Measurements from ENCODE around the gene PLEKHG3.

Gene PLEKHG3

DNA sequence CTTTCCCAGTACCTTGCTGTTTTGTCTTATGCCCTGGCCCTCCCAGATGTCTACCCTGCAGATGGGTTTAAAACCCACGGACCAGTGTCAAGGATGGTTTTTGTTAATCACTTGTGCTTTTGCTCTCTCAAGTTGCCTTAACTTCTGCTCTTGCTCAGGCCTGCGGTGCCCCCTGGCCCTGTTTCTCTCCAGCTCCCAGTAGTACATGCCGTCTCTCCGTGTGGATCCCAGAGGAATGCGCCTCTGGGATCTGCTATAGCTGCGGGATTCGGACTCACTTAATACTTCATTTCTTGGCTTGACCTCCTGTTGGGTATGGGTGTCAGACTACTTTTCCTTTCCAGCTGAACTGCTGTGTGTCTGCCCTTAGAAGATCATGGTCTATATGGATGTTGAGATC is 14.5 kb downstream of the PLEKHG3 start:
- peaks cover 88% of the 10 kb centered on the region for H3K4me1 Mint-ChIP-seq

DNA sequence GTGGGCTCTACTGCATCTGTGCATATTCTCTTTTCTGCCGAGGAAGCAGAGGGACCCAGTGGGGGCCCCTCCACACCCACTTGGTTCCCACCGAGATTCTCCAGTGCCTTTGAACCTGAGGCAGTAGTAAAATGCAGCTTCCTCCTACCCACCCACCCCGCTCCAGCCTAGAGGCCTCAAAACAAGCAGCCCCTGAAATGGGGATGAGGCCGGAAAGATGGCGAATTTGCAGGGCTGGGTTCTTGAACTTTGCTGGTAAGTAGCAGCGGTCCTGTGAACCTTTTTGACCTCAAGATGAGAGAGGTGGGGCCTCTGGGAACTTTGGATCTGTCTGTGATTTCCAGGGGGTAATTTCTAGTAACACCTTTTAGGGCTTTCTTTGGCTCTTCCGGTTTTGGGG is 15.4 kb downstream of the PLEKHG3 start:
- Mint-ChIP-seq H3K4me1 (peaks cover 96% of the 10 kb centered on the region), H3K9me3 (peaks cover 5% of the 10 kb centered on the region), H3K27ac (peak overlapping the region; percentile 84), H3K36me3 (ENCODE audit: low read depth) (peaks cover 33% of the 10 kb centered on the region), H3K4me3 (no peak overlapping the region), H3K27me3 (ENCODE audit: low read depth, poor library complexity) (peaks cover 13% of the 10 kb centered on the region)
- TF ChIP-seq, protein P1, sequence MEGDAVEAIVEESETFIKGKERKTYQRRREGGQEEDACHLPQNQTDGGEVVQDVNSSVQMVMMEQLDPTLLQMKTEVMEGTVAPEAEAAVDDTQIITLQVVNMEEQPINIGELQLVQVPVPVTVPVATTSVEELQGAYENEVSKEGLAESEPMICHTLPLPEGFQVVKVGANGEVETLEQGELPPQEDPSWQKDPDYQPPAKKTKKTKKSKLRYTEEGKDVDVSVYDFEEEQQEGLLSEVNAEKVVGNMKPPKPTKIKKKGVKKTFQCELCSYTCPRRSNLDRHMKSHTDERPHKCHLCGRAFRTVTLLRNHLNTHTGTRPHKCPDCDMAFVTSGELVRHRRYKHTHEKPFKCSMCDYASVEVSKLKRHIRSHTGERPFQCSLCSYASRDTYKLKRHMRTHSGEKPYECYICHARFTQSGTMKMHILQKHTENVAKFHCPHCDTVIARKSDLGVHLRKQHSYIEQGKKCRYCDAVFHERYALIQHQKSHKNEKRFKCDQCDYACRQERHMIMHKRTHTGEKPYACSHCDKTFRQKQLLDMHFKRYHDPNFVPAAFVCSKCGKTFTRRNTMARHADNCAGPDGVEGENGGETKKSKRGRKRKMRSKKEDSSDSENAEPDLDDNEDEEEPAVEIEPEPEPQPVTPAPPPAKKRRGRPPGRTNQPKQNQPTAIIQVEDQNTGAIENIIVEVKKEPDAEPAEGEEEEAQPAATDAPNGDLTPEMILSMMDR (IDR thresholded peaks at IDR 0.05) = no peak
- no peak for DNase-seq

More for the DNA sequence above, 14.5 kb downstream of the PLEKHG3 start:
- no peak for DNase-seq
- H3K36me3 Mint-ChIP-seq (ENCODE audit: low read depth) = peaks cover 42% of the 10 kb centered on the region
- H3K27me3 Mint-ChIP-seq (ENCODE audit: low read depth, poor library complexity) = peaks cover 13% of the 10 kb centered on the region
- H3K4me3 Mint-ChIP-seq = peak overlapping the region; percentile 5
- TF ChIP-seq, protein P1 (IDR thresholded peaks at IDR 0.05) = no peak
- peaks cover 14% of the 10 kb centered on the region for H3K9me3 Mint-ChIP-seq
- H3K27ac Mint-ChIP-seq = peak overlapping the region; percentile 90

DNA sequence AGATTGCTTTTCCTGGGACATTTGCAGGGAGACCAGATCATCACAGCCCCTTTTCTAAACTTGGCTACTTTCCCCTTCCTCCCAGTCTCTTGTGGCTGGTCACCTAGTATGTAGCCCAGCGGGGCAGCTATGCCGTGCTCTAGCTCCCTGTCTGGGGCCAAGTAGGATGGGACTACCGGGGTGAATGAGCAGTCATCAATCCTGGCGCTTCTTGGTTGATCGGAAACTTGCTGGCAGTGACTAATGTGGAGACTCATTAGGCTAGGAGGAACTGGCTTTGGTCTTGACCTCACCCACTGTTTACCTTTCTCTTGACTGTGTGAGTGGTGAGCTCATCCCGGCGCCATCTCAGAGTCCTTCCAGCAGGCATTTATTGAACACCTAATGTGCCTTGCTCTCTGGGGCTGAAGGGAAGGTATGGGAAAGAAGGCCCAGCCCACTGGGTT is 15.9 kb downstream of the PLEKHG3 start:
- TF ChIP-seq, protein P1 (IDR thresholded peaks at IDR 0.05) = no peak
- DNase-seq = no peak
- peak overlapping the region; percentile 84 for H3K27ac Mint-ChIP-seq
- no peaks in the 10 kb centered on the region for H3K9me3 Mint-ChIP-seq
- H3K4me1 Mint-ChIP-seq = peaks cover 96% of the 10 kb centered on the region
- peaks cover 28% of the 10 kb centered on the region for H3K36me3 Mint-ChIP-seq (ENCODE audit: low read depth)
- H3K27me3 Mint-ChIP-seq (ENCODE audit: low read depth, poor library complexity) = peaks cover 14% of the 10 kb centered on the region
- H3K4me3 Mint-ChIP-seq = no peak overlapping the region

DNA sequence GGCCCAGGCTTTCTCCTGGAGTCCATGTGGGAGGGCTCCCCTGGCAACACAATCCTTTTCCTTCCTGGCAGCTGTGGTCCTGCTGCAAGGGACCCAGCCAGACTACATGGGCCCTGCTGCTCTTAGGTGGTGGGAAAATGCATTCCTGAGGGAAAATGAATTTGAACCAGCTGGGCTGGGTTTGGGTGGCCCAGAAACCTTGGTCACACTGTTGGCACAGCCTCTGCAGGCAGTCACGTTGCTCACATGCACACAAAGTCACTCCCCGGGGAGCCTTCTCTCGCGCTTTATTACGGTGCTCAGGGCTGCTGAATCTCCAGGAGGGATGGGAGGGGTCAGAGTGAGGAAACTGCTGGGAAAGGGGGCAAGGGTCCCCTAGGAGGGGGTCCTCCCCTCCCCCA is 17.2 kb downstream of the PLEKHG3 start:
- Mint-ChIP-seq H3K4me1 (peaks cover 96% of the 10 kb centered on the region), H3K27ac (no peak overlapping the region), H3K36me3 (ENCODE audit: low read depth) (peaks cover 24% of the 10 kb centered on the region), H3K4me3 (no peak overlapping the region), H3K27me3 (ENCODE audit: low read depth, poor library complexity) (peaks cover 17% of the 10 kb centered on the region), H3K9me3 (no peaks in the 10 kb centered on the region)
- TF ChIP-seq, protein P1 (IDR thresholded peaks at IDR 0.05) = no peak
- DNase-seq = no peak

DNA sequence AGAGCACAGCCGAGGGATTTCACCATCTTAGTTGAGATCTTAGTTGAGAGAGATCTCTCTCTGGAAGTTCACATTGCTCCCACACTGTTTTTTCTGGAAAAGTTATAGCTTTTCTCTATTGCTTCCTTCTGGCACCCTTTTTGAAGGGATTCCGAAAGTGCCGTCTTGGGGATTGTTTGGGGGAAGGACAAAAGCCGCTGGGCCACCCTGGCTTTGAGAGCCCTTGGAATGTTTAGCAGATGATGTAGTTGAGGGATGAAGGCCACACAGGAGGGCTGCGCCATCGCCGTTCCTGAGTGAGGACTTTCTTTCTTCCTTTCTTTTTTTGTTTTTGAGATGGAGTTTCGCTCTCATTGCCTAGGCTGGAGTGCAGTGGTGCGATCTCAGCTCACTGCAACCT is 17.7 kb downstream of the PLEKHG3 start:
- H3K27ac Mint-ChIP-seq = peak overlapping the region; percentile 77
- peaks cover 14% of the 10 kb centered on the region for H3K27me3 Mint-ChIP-seq (ENCODE audit: low read depth, poor library complexity)
- H3K9me3 Mint-ChIP-seq = no peaks in the 10 kb centered on the region
- DNase-seq = no peak
- TF ChIP-seq, protein P1 (IDR thresholded peaks at IDR 0.05) = no peak
- H3K4me1 Mint-ChIP-seq = peaks cover 91% of the 10 kb centered on the region
- peaks cover 24% of the 10 kb centered on the region for H3K36me3 Mint-ChIP-seq (ENCODE audit: low read depth)
- H3K4me3 Mint-ChIP-seq = peak overlapping the region; percentile 65

DNA sequence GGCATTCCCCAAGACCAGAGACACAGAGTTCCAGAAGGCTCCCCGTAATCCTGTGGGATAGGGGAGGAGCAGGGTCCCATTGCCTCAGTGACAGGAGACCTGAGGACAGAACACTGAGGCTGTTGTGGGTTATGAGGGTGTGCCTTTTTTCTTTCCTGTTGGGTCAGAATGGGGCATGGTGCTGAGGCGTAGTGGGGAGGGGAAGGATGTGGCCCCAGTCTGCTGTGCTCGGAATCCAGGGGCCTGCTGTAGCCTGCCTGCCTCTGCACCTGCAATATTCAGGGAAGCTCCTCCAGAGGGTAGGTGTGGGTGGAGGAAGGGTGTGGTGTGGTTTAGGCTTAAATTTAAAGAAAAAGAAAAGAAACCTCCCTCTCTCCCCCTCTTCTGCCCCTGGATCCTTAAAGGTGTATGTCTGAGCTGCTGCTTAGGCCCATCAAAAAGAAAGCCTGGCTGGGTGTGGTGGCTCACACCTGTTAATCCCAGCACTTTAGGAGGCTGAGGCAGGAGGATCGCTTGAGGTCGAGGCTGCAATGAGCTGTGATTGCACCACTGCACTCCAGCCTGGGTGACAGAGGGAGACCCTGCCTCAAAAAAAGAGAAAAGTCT is 18.7 kb downstream of the PLEKHG3 start:
- H3K9me3 Mint-ChIP-seq = no peaks in the 10 kb centered on the region
- H3K27me3 Mint-ChIP-seq (ENCODE audit: low read depth, poor library complexity) = peaks cover 14% of the 10 kb centered on the region
- H3K36me3 Mint-ChIP-seq (ENCODE audit: low read depth) = peaks cover 30% of the 10 kb centered on the region
- DNase-seq = no peak
- H3K27ac Mint-ChIP-seq = no peak overlapping the region
- no peak overlapping the region for H3K4me3 Mint-ChIP-seq
- TF ChIP-seq, protein P1 (IDR thresholded peaks at IDR 0.05) = no peak
- H3K4me1 Mint-ChIP-seq = peaks cover 81% of the 10 kb centered on the region
